Uterus (tissue), 2 donors: Measurements from ENCODE around the gene TMX4.

ENCODE experiments used
- CTCF ChIP-seq, 4 experiments: fragments of 200-600 bp in 2 of 4; fragments of 450-650 bp in 2 of 4; sonication (generic) in 2 of 4; IDR thresholded peaks; one replicate each; pipeline ENCODE4 v1.5.1; 2016 to 2019; ENCODE audit warnings: antibody characterized with exemption in 4 of 4, mild to moderate bottlenecking in 2 of 4, moderate library complexity in 1 of 4
- POLR2A ChIP-seq, 2 donors: fragments of 450-650 bp; IDR thresholded peaks; one replicate each; pipeline ENCODE4 v1.6.1; 2016; ENCODE audit warnings: antibody characterized with exemption in 2 of 2, mild to moderate bottlenecking in 1 of 2, moderate library complexity in 1 of 2

DNA sequence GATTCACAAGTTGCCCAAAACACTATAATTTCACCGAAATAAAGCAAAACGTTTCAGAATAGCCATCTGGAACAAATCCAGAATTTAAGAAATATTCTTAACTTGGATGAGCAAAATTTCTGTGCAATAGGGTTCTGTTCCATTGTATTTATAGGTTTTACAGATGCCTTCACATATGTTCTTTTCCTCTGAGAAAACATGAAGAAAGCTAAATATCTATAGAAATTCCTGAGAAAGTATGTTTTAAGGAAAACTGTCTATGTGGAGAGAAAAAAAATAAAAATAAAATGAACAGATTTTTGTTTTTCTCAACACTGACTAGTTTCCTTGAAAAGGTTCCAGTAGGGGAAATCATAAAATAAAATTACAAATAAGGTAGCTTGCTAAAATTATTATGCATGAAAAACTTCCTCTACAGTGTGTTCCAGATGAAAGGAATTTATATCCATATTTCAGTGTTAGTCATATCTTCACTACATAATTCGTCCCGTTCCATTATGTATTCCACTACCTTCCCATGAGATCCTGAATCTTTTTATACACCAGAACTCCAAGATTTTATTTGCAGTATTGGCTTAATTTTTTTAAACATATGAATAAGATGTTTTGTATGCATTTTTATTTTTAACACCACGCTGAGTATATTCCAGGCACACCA is 42.4 kb upstream of the TMX4 start:
- TF ChIP-seq POLR2A (IDR thresholded peaks at IDR 0.05) (no peak), CTCF (IDR thresholded peaks at IDR 0.05) (no peak)
